ENCODE data around the gene KAZN.

Gene KAZN

DNA sequence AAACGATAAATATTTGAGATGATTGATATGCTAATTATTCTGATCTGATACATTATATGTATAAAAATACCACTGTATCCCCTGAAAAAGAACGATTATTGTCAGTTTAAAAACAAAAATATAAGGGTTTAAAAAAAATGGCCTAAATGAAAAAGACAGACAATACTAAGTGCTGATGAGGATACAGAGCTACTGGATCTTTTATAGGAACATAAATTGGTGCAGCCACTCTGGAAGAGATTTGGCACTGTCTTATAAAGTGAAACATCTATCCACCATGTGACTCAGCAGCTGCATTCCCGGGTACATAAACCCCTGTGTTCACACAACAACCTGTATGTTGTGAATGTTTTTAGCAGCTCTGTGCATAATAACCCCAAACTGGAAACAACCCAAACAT, 44.2 kb downstream of the KAZN start:
- TF ChIP-seq, protein P1, sequence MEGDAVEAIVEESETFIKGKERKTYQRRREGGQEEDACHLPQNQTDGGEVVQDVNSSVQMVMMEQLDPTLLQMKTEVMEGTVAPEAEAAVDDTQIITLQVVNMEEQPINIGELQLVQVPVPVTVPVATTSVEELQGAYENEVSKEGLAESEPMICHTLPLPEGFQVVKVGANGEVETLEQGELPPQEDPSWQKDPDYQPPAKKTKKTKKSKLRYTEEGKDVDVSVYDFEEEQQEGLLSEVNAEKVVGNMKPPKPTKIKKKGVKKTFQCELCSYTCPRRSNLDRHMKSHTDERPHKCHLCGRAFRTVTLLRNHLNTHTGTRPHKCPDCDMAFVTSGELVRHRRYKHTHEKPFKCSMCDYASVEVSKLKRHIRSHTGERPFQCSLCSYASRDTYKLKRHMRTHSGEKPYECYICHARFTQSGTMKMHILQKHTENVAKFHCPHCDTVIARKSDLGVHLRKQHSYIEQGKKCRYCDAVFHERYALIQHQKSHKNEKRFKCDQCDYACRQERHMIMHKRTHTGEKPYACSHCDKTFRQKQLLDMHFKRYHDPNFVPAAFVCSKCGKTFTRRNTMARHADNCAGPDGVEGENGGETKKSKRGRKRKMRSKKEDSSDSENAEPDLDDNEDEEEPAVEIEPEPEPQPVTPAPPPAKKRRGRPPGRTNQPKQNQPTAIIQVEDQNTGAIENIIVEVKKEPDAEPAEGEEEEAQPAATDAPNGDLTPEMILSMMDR (IDR thresholded peaks at IDR 0.05; ENCODE audit: low read depth, low read length) = no peak
- DNase-seq (ENCODE audit: extremely low read depth, low read depth) = no peak

DNA sequence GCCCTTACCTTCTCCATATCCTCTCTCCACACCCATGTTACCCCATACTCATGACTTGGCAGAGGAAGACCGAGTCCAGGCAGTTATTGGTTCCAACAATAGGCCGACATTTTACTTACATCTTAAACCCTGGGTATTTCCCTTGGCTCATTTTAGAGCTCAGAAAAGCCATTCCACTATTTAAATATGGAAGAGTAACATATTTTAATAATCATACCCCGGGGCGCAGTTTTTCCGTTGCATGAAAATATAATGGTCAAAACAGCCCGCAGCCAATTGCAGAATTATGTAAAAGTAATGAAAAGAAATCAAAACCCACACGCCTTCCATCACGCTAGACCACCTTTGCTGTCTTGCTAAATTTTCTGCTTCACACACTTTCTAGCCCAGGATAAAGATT, 48.5 kb downstream of the KAZN start:
- TF ChIP-seq, protein P1 (IDR thresholded peaks at IDR 0.05; ENCODE audit: low read depth, low read length) = no peak
- DNase-seq (ENCODE audit: extremely low read depth, low read depth) = no peak

DNA sequence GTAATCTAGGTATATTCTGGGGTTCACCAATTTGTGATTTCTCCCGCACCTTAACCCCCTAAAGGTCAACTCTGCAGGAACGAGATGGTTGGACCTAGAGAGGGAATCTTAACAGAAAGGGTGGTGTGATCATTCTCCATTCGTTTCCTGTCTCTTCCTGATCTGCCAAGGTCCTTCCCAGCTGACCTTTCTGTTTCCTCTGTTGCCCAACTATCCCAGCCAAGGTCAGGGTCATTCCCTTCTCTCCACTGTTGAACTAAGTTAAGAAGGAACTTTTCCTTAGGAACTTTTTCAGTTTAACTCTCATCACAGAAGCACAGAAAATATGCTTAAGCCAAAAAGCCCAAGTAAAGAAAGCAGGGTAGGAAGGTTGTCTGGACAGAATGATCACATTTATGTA, 49.3 kb downstream of the KAZN start:
- TF ChIP-seq, protein P1 (IDR thresholded peaks at IDR 0.05; ENCODE audit: low read depth, low read length) = no peak
- no peak for DNase-seq (ENCODE audit: extremely low read depth, low read depth)

DNA sequence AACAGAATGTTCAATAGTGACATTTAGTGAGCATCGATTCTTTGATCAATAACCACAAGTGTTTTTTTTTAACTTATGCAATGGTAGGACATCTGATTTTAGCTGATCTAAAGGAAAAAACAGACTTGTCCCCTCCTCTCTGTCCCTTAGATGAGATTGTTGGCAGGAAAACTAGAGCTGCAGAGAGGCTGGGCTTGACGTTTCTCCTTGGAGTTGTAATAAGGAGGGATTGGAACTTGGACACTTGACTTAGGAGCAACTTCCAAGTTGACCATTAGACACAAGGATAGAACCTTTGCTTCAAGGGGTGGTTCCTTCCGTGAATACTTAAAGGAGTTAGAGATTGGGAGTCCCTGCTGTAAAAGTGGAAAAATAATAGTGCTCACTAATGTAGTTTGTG, 49.9 kb downstream of the KAZN start:
- DNase-seq (ENCODE audit: extremely low read depth, low read depth) = no peak
- TF ChIP-seq, protein P1 (IDR thresholded peaks at IDR 0.05; ENCODE audit: low read depth, low read length) = no peak

DNA sequence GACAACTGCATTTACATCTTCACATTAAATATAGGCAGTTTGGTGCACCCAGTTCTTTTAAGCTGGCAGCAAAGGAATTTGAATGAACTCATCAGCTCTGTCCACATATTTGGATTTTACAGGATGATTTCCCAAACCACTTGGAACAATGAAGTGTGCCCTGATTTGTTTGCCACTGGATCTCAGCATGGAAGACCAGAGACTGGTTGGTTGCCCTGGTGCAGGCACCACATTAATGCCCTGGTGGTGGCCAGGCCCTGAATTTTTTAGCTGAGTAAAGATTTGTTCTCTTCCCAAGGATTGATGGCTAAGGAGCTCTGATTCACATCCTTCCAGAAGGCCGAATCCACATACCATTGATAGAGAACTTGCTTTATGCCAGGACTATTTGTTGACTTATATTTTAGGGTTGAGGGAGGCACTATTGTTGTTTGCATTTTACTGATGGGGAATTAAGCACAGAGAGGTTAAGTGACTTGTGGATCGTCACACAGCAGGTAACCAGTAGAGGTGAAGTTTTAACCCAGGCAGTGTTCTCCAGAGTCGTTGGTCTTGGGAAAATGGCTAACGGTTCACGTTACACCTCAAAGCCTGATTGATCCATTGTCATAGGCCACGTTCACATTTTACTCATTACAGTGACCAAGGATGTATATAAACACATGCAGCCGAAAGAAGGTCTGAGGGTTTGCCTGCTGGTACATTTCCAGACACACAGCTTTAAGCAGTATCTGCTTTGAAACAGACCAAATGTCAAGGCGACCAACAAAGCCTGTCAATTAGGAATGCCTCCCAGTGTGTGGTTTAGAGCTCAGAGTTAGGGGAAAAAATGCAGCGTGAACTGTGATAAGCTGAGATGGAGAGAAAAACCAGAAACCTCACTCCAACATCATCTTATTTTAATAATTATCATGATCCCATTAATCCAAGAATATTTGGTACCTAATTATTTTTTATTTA, 50.7 kb downstream of the KAZN start:
- no peak for DNase-seq (ENCODE audit: extremely low read depth, low read depth)
- TF ChIP-seq, protein P1 (IDR thresholded peaks at IDR 0.05; ENCODE audit: low read depth, low read length) = no peak

DNA sequence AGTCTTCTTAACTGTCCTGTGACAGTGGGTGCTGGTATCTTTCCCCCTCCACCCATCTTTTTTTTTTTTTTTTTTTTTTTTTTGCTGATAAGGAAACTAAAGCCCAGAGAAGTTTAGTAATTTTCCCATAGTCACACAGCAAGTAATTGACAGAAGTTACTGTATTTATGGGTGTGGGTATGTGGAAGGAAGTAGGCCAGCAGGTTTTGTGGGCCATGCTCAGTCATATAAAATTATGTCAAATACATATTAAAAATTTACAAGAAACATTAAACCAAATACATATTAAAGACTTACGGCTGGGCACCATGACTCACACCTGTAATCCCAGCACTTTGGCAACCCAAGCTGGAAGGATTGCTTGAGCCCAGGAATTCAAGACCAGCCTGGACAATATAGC, 51.5 kb downstream of the KAZN start:
- TF ChIP-seq, protein P1 (IDR thresholded peaks at IDR 0.05; ENCODE audit: low read depth, low read length) = no peak
- no peak for DNase-seq (ENCODE audit: extremely low read depth, low read depth)

DNA sequence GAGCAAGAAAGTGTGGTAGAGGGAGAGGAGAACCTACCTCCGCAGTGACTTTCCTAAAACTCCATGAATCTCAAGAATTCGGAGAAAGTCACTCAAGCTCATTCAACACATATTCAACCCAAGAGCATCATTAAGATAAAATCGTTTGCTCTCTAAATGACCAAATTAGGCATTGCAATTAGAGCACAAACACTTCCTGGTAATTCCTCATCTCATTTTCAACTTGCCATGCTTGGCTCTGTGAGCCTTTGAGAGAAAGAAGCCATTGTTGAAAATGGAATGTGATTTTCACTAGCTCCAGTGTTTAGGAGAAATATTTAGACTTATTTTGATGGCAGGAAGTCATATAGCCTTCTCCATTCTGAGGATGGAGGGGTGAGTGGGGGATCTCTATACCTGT, 52.5 kb downstream of the KAZN start:
- TF ChIP-seq, protein P1 (IDR thresholded peaks at IDR 0.05; ENCODE audit: low read depth, low read length) = no peak
- DNase-seq (ENCODE audit: extremely low read depth, low read depth) = no peak
